HEK293 (cell line): ENCODE data around the gene WTIP.

Source experiments
- FEZF1 ChIP-seq: fragments of 450-650 bp; formaldehyde crosslinking; IDR thresholded peaks from 2 replicates; pipeline ENCODE4 v1.5.1; 2016; ENCODE audit warnings: missing biosample characterization, missing genetic modification characterization
- KLF10 ChIP-seq: fragments of 450-650 bp; IDR thresholded peaks from 2 replicates; pipeline ENCODE4 v1.5.1; 2018; ENCODE audit warnings: missing biosample characterization, mild to moderate bottlenecking, missing genetic modification characterization
- KLF17 ChIP-seq: fragments of 450-650 bp; formaldehyde crosslinking; IDR thresholded peaks from 2 replicates; pipeline ENCODE4 v1.5.1; 2016; ENCODE audit warnings: missing biosample characterization, missing genetic modification characterization
- KLF7 ChIP-seq: fragments of 450-650 bp; formaldehyde crosslinking; IDR thresholded peaks from 2 replicates; pipeline ENCODE4 v1.5.1; 2016; ENCODE audit warnings: missing biosample characterization, missing genetic modification characterization, borderline replicate concordance
- KLF9 ChIP-seq: fragments of 450-650 bp; formaldehyde crosslinking; IDR thresholded peaks from 2 replicates; pipeline ENCODE4 v1.5.1; 2016; ENCODE audit warnings: missing biosample characterization, missing genetic modification characterization, low read depth
- MEIS1 ChIP-seq: sonication (generic); formaldehyde crosslinking; IDR thresholded peaks from 2 replicates; pipeline ENCODE4 v1.8.1; 2022; ENCODE audit warnings: missing genetic modification reagents, mild to moderate bottlenecking, borderline replicate concordance
- PRDM10 ChIP-seq: fragments of 450-650 bp; formaldehyde crosslinking; IDR thresholded peaks from 2 replicates; pipeline ENCODE4 v1.5.1; 2016; ENCODE audit warnings: missing biosample characterization, missing genetic modification characterization
- SALL2 ChIP-seq: fragments of 450-650 bp; formaldehyde crosslinking; IDR thresholded peaks from 2 replicates; pipeline ENCODE4 v1.5.0; 2017; ENCODE audit warnings: missing biosample characterization, mild to moderate bottlenecking, missing genetic modification characterization, borderline replicate concordance
- WT1 ChIP-seq: fragments of 450-650 bp; formaldehyde crosslinking; IDR thresholded peaks from 2 replicates; pipeline ENCODE4 v1.5.1; 2016; ENCODE audit warnings: missing biosample characterization, missing genetic modification characterization
- ZBTB1 ChIP-seq: fragments of 450-650 bp; formaldehyde crosslinking; IDR thresholded peaks from 2 replicates; pipeline ENCODE4 v1.5.1; 2016; ENCODE audit warnings: missing biosample characterization, missing genetic modification characterization
- ZBTB26 ChIP-seq: fragments of 450-650 bp; formaldehyde crosslinking; optimal IDR thresholded peaks from 2 replicates; pipeline ENCODE3; 2016; ENCODE audit warnings: missing biosample characterization, mild to moderate bottlenecking, missing genetic modification characterization
- ZBTB48 ChIP-seq: fragments of 450-650 bp; formaldehyde crosslinking; IDR thresholded peaks from 2 replicates; pipeline ENCODE4 v1.5.1; 2016; ENCODE audit warnings: missing biosample characterization, missing genetic modification characterization
- ZBTB6 ChIP-seq: fragments of 450-650 bp; formaldehyde crosslinking; IDR thresholded peaks from 2 replicates; pipeline ENCODE4 v1.5.1; 2017; ENCODE audit warnings: missing biosample characterization, missing genetic modification characterization
- ZNF146 ChIP-seq: fragments of 450-650 bp; formaldehyde crosslinking; IDR thresholded peaks from 2 replicates; pipeline ENCODE4 v1.5.1; 2016; ENCODE audit warnings: missing biosample characterization, missing genetic modification characterization
- ZNF155 ChIP-seq: fragments of 450-650 bp; formaldehyde crosslinking; IDR thresholded peaks from 2 replicates; pipeline ENCODE4 v1.5.1; 2016; ENCODE audit warnings: missing biosample characterization, missing genetic modification characterization
- ZNF175 ChIP-seq: fragments of 450-650 bp; formaldehyde crosslinking; IDR thresholded peaks from 2 replicates; pipeline ENCODE4 v1.5.1; 2016; ENCODE audit warnings: missing biosample characterization, missing genetic modification characterization
- ZNF211 ChIP-seq: fragments of 450-650 bp; formaldehyde crosslinking; IDR thresholded peaks from 2 replicates; pipeline ENCODE4 v1.5.1; 2016; ENCODE audit warnings: low read depth, missing biosample characterization, missing genetic modification characterization
- ZNF341 ChIP-seq: fragments of 450-650 bp; formaldehyde crosslinking; IDR thresholded peaks from 2 replicates; pipeline ENCODE4; 2016; ENCODE audit warnings: low read depth, missing biosample characterization, missing genetic modification characterization
- ZNF362 ChIP-seq: fragments of 450-650 bp; formaldehyde crosslinking; IDR thresholded peaks from 2 replicates; pipeline ENCODE4 v1.5.1; 2016; ENCODE audit warnings: missing biosample characterization, missing genetic modification characterization
- ZNF37A ChIP-seq: fragments of 450-650 bp; IDR thresholded peaks from 2 replicates; pipeline ENCODE4 v1.5.1; 2018; ENCODE audit warnings: missing biosample characterization, missing genetic modification characterization
- ZNF433 ChIP-seq: fragments of 450-650 bp; formaldehyde crosslinking; IDR thresholded peaks from 2 replicates; pipeline ENCODE4 v1.5.1; 2016; ENCODE audit warnings: missing biosample characterization, missing genetic modification characterization, low read depth
- ZNF501 ChIP-seq: fragments of 450-650 bp; formaldehyde crosslinking; IDR thresholded peaks from 2 replicates; pipeline ENCODE4 v1.5.1; 2016; ENCODE audit warnings: missing biosample characterization, missing genetic modification characterization
- ZNF629 ChIP-seq: fragments of 450-650 bp; formaldehyde crosslinking; IDR thresholded peaks from 2 replicates; pipeline ENCODE4 v1.5.1; 2017; ENCODE audit warnings: missing biosample characterization, missing genetic modification characterization
- ZNF660 ChIP-seq: fragments of 450-650 bp; IDR thresholded peaks from 2 replicates; pipeline ENCODE4 v1.5.1; 2018; ENCODE audit warnings: missing biosample characterization, mild to moderate bottlenecking, missing genetic modification characterization
- ZNF76 ChIP-seq: fragments of 450-650 bp; formaldehyde crosslinking; IDR thresholded peaks from 2 replicates; pipeline ENCODE4; 2016; ENCODE audit warnings: low read depth, missing biosample characterization, missing genetic modification characterization, borderline replicate concordance
- ZNF776 ChIP-seq: fragments of 450-650 bp; formaldehyde crosslinking; IDR thresholded peaks from 2 replicates; pipeline ENCODE4 v1.5.0; 2017; ENCODE audit warnings: missing biosample characterization, missing genetic modification characterization, borderline replicate concordance
- ZNF843 ChIP-seq: fragments of 450-650 bp; formaldehyde crosslinking; IDR thresholded peaks from 2 replicates; pipeline ENCODE4 v1.5.1; 2016; ENCODE audit warnings: missing biosample characterization, missing genetic modification characterization
- ZSCAN30 ChIP-seq: fragments of 450-650 bp; IDR thresholded peaks from 2 replicates; pipeline ENCODE4 v1.5.1; 2018; ENCODE audit warnings: missing biosample characterization, mild to moderate bottlenecking, missing genetic modification characterization, moderate library complexity

Gene WTIP

GRCh38 chr19:34501339-34502320 lies 20.1 kb downstream of the WTIP start (continued):
- peak; percentile 99 for TF ChIP-seq ZSCAN30 (tag by site-specific recombination)
- TF ChIP-seq KLF17 (tag by site-specific recombination), result peak; percentile 94
- no peak for TF ChIP-seq ZNF211 (tag by site-specific recombination)
- TF ChIP-seq ZNF501 (tag by site-specific recombination), result peak; percentile 87
- TF ChIP-seq ZNF175 (tag by site-specific recombination), result no peak
- 0 out of 2 replicates have a peak, but pooled peaks have one; percentile 9 for TF ChIP-seq ZNF146 (tag by site-specific recombination)
- TF ChIP-seq ZNF843 (tag by site-specific recombination), result peak; percentile 49; the same call in 1 of the 2 replicates
- TF ChIP-seq ZNF660 (tag by site-specific recombination), result peak; percentile 97
- no peak for TF ChIP-seq ZNF776 (tag by site-specific recombination)
- TF ChIP-seq ZBTB26 (tag by site-specific recombination), result peak; percentile 37
- TF ChIP-seq ZNF37A (tag by site-specific recombination), result no peak
- 0 out of 2 replicates have a peak, but pooled peaks have one; percentile 13 for TF ChIP-seq ZBTB6 (tag by site-specific recombination)
- no peak for TF ChIP-seq ZNF433
- TF ChIP-seq ZNF362, result no peak
- peak; percentile 46; the same call in 1 of the 2 replicates for TF ChIP-seq SALL2 (tag by site-specific recombination)
- TF ChIP-seq KLF7 (tag by site-specific recombination), result no peak
- TF ChIP-seq ZNF155 (tag by site-specific recombination), result no peak
- TF ChIP-seq ZBTB48, result peak; percentile 92
- TF ChIP-seq MEIS1 (CRISPR knock-in tag), result no peak
- TF ChIP-seq ZNF76, result no peak
- peak; percentile 72 for TF ChIP-seq ZNF629 (tag by site-specific recombination)
- TF ChIP-seq KLF10 (tag by site-specific recombination), result no peak
- no peak for TF ChIP-seq ZNF341 (tag by site-specific recombination)
- TF ChIP-seq KLF9, result no peak; the same call in 1 of the 2 replicates
- no peak for TF ChIP-seq ZBTB1 (tag by site-specific recombination)
- TF ChIP-seq WT1, result peak; percentile 36; the same call in 1 of the 2 replicates
- TF ChIP-seq FEZF1 (tag by site-specific recombination), result 0 out of 2 replicates have a peak, but pooled peaks have one; percentile 7
- peak; percentile 67 for TF ChIP-seq PRDM10 (tag by site-specific recombination)
